ENCODE measurements around the gene SERPINB1. TPM values are rescaled to one million over a fixed set of nuclear protein-coding genes. Genes with fewer than 3 reads are reported as not detected.

SERPINB1 gene
- total and polyA plus RNA-seq, 9 of the 15 experiments (the other 6 are each of a cell fraction or from before 2014, with no cell fraction given), result 33.9 to 108 (median 63.8) TPM

DNA sequence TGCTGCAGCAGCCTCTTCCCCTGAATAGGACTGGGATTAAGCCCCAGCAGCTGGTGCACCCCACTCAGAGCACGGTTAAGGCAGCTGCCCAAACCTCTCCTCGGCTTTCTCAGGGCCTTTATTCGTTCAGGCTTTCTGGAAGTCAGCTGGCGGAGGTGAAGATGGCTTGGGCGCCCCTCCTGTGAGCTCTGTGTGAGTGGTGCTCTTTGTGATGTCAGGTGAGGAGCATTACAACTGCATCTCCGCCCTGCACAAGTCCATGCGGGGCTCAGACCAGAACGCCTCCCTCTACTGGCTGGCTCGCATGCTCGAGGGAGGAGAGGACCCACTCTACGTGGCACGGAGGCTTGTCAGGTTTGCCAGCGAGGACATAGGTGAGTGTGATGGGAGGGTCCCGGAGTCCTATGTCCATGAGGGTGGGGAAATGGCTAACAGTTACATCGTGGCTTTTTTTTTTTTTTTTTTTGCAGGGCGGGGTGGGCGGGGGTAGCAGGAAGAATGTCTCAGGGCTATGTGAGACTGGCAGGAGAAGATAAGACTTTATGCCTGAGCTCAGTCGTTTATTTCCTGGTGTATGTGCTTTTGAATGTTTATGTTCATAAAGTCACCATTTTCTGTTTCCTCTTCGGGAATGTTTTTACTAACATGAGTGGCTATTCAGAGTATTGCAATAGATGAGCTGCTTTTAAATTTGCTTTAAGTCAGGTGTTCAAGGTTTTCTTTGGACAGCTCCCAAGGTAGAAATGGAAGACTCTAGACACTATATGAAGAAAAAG lies 58.3 kb downstream of the SERPINB1 start (continued):
- TF ChIP-seq, protein P1, sequence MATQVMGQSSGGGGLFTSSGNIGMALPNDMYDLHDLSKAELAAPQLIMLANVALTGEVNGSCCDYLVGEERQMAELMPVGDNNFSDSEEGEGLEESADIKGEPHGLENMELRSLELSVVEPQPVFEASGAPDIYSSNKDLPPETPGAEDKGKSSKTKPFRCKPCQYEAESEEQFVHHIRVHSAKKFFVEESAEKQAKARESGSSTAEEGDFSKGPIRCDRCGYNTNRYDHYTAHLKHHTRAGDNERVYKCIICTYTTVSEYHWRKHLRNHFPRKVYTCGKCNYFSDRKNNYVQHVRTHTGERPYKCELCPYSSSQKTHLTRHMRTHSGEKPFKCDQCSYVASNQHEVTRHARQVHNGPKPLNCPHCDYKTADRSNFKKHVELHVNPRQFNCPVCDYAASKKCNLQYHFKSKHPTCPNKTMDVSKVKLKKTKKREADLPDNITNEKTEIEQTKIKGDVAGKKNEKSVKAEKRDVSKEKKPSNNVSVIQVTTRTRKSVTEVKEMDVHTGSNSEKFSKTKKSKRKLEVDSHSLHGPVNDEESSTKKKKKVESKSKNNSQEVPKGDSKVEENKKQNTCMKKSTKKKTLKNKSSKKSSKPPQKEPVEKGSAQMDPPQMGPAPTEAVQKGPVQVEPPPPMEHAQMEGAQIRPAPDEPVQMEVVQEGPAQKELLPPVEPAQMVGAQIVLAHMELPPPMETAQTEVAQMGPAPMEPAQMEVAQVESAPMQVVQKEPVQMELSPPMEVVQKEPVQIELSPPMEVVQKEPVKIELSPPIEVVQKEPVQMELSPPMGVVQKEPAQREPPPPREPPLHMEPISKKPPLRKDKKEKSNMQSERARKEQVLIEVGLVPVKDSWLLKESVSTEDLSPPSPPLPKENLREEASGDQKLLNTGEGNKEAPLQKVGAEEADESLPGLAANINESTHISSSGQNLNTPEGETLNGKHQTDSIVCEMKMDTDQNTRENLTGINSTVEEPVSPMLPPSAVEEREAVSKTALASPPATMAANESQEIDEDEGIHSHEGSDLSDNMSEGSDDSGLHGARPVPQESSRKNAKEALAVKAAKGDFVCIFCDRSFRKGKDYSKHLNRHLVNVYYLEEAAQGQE (IDR thresholded peaks at IDR 0.05; ENCODE audit: borderline replicate concordance), result peak; percentile 70
- TF ChIP-seq, protein P1 (CRISPR knock-in tag; IDR thresholded peaks at IDR 0.05; ENCODE audit: low read depth), result no peak
- TF ChIP-seq USF2 (CRISPR knock-in tag; IDR thresholded peaks at IDR 0.05) (no peak), FOXM1 (IDR thresholded peaks at IDR 0.05; ENCODE audit: low read depth) (no peak), FOXM1 (CRISPR knock-in tag; IDR thresholded peaks at IDR 0.05; ENCODE audit: low read depth) (no peak), TEAD4 (IDR thresholded peaks at IDR 0.05; ENCODE audit: low read length) (peak; percentile 61; the same call in 1 of the 2 replicates), TEAD4 (CRISPR knock-in tag; IDR thresholded peaks at IDR 0.05; ENCODE audit: borderline replicate concordance) (no peak), SIX5 (IDR thresholded peaks at IDR 0.05; ENCODE audit: borderline replicate concordance in 1 of 2, insufficient read depth in 1 of 2, low read depth in 1 of 2, low read length in 2 of 2) (no peak), KLF6 (CRISPR knock-in tag; IDR thresholded peaks at IDR 0.05; ENCODE audit: borderline replicate concordance) (no peak), ZBTB34 (CRISPR knock-in tag; IDR thresholded peaks at IDR 0.05) (no peak), LARP7 (IDR thresholded peaks at IDR 0.05) (no peak), ZNF589 (CRISPR knock-in tag; IDR thresholded peaks at IDR 0.05; ENCODE audit: low read depth) (peak; percentile 58; the same call in 1 of the 2 replicates), GATAD2B (IDR thresholded peaks at IDR 0.05; ENCODE audit: borderline replicate concordance) (no peak), CREB1 (IDR thresholded peaks at IDR 0.05) (0 out of 2 replicates have a peak, but pooled peaks have one; percentile 42), CREB1 (CRISPR knock-in tag; IDR thresholded peaks at IDR 0.05) (0 out of 2 replicates have a peak, but pooled peaks have one; percentile 48)
- TF ChIP-seq, protein P2, sequence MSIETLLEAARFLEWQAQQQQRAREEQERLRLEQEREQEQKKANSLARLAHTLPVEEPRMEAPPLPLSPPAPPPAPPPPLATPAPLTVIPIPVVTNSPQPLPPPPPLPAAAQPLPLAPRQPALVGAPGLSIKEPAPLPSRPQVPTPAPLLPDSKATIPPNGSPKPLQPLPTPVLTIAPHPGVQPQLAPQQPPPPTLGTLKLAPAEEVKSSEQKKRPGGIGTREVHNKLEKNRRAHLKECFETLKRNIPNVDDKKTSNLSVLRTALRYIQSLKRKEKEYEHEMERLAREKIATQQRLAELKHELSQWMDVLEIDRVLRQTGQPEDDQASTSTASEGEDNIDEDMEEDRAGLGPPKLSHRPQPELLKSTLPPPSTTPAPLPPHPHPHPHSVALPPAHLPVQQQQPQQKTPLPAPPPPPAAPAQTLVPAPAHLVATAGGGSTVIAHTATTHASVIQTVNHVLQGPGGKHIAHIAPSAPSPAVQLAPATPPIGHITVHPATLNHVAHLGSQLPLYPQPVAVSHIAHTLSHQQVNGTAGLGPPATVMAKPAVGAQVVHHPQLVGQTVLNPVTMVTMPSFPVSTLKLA (conservative IDR thresholded peaks at IDR 0.05), result peak; percentile 22 to 48; a peak in 1 of 4 replicates
